Heart left ventricle (tissue), 16 donors: ENCODE results near the gene PJA1. TPM values are rescaled to one million over a fixed set of nuclear protein-coding genes. Genes with fewer than 3 reads are reported as not detected.

Experiments used
- ATAC-seq, 4 donors: fragments of 200-7000 bp; cut with Tn5 transposase; one replicate each; pipeline ENCODE4 v1.9.1; 2020 to 2022; ENCODE audit warnings: moderate library complexity in 4 of 4, mild to moderate bottlenecking in 3 of 4, moderate number of reproducible peaks in 1 of 4
- DNase-seq, 5 donors: peaks; one replicate each; pipeline ENCODE4 v3.0.0-alpha.2; 2020
- H3K27ac ChIP-seq, 12 donors: fragments of 200-600 bp; sonication (generic) in 4 of 12; one replicate each; pipeline versions ENCODE4 v1.5.0 to v1.8.0; 2016 to 2022; ENCODE audit warnings: mild to moderate bottlenecking in 2 of 12
- H3K27me3 ChIP-seq, 9 donors: fragments of 200-600 bp; sonication (generic) in 2 of 9; one replicate each; pipeline versions ENCODE4 v1.5.1 to v1.8.0; 2016 to 2022; ENCODE audit warnings: mild to moderate bottlenecking in 3 of 9
- H3K36me3 ChIP-seq, 9 donors: fragments of 200-600 bp; sonication (generic) in 2 of 9; one replicate each; pipeline versions ENCODE4 v1.5.0 to v1.8.0; 2018 to 2022; ENCODE audit warnings: mild to moderate bottlenecking in 2 of 9
- H3K4me1 ChIP-seq, 12 donors: fragments of 200-600 bp; sonication (generic) in 4 of 12; one replicate each; pipeline versions ENCODE4 v1.5.0 to v1.8.0; 2016 to 2022; ENCODE audit warnings: mild to moderate bottlenecking in 3 of 12
- H3K4me3 ChIP-seq, 12 donors: fragments of 200-600 bp; sonication (generic) in 4 of 12; one replicate each; pipeline versions ENCODE4 v1.5.0 to v1.8.0; 2017 to 2022; ENCODE audit warnings: mild to moderate bottlenecking in 9 of 12, moderate library complexity in 4 of 12
- H3K9me3 ChIP-seq, 12 donors: fragments of 200-600 bp; sonication (generic) in 4 of 12; one replicate each; pipeline versions ENCODE4 v1.5.0 to v1.8.0; 2016 to 2022; ENCODE audit warnings: mild to moderate bottlenecking in 1 of 12
- POLR2A ChIP-seq, 2 donors: fragments of 450-650 bp; IDR thresholded peaks; one replicate each; pipeline ENCODE4 v1.6.1; 2017; ENCODE audit warnings: antibody characterized with exemption in 2 of 2, mild to moderate bottlenecking in 2 of 2, moderate library complexity in 2 of 2
- WGBS, 4 donors: extraction: QIAGEN DNeasy Blood & Tissue Kit in 2 of 4; methylation state at CpG; one replicate each; pipeline versions ENCODE4 v1.1.5 to v1.1.7; 2013 to 2018; 5-methylcytosine and 5-hydroxymethylcytosine counted together
- intact Hi-C, 10 donors: fragments of 100-400 bp; cut with DNase I; formaldehyde crosslinking; loops; one replicate each; pipeline versions ENCODE4 v1.11.1 to v1.14.2; 2022
- polyA plus RNA-seq, 2 donors: library from polyadenylated mRNA; stranded (reverse); fragments of 200-250 nt; gene quantifications; one replicate each; pipeline ENCODE4 v1.2.3, GENCODE V29; 2013
- total RNA-seq, 9 donors: library from RNA; depleted of rRNA in 2 of 9; stranded (reverse); fragments of >200 nt in 2 of 9; fragmentation: NEBNext Ultra II Directional in 3 of 9; extraction: Animal tissue kit (Norgen Biotek cat#: 25700) in 3 of 9; gene quantifications; one replicate each; pipeline versions ENCODE4 v1.1.0 to v1.2.4, GENCODE V29; 2016 to 2023
- TF ChIP-seq, protein P1 (sequence below), 12 donors: fragments of 200-600 bp; sonication (generic) in 4 of 12; IDR thresholded peaks; one replicate each; pipeline versions ENCODE4 v1.5.0 to v1.8.0; 2018 to 2022; ENCODE audit warnings: antibody characterized with exemption in 12 of 12, mild to moderate bottlenecking in 5 of 12
- donor health status: ischemic (EF 13 %, LVEDD 7.1; RV severe dilation, severe dysfunction).
- donor health status: healthy with polysubstance abuse.
- donor health status: DM: no; HTN: yes; CAD: no.
- donor health status: DM: no; HTN: no; CAD: no.
- donor health status: ischemic (EF 25% LVEDD 6.9; RV normal size, moderate dysfunction).
- donor health status: ischemic (EF 25% LVEDD 5.7; RV mildly dilated, moderate dysfunction).
- donor health status: healthy.
- donor health status: DM: yes; HTN: yes; CAD: no.
- donor health status: ischemic (EF 35%, LVEDD 5.7; RV mildly dilated, moderate dysfunction).
- donor health status: nonischemic (EF 11% LVEDD 7.7; RV severe dilation, severe dysfunction).
- donor health status: DM: yes; HTN: yes; CAD: no.
- donor health status: PGD.
- donor health status: ischemic (EF 29% LVEDD 5.4; RV normal size, mild dysfunction).
- donor health status: nonischemic (EF 23%, LVEDD 6.1; RV moderate dilation, normal function).

Gene PJA1
- total and polyA plus RNA-seq, 11 donors, result 4.3 to 20.1 (median 14.4) TPM

DNA sequence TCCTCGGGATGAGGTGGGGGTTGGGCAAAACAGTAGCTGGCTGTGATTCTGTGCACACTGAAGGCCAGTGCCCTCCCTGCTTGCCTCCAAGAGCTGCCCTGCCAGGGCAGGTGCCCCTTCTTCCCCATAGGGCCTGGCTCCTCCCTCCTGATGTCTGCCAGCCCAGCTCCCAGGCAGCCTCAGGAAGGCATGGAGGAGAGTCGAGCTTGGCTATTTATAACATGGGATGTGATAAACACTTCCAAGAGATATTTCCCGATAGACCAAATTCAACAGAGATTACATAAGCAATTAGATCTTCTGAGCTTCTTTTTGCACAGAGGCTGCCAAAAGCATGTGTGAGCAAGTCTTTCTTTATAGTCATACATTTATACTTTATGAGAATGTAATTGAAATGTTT lies 45.3 kb upstream of the PJA1 start:
- 27 to 35% (median 30%) methylated on average over 3 of the region's 3 CpGs for WGBS, 4 donors
- intact Hi-C loops, result loop anchor here in 3 of 10 donors (10.0 kb wide), 3 partner anchors 76 to 146 kb away; no protein-coding TSS in a partner anchor
- no peak for DNase-seq
- Histone ChIP-seq H3K9me3 (peaks cover 0 to 6% (median 0%) of the 10 kb centered on the region in 12 donors), H3K27me3 (peaks cover 0 to 11% (median 0%) of the 10 kb centered on the region in 9 donors), H3K36me3 (no peaks in the 10 kb centered on the region), H3K27ac (no peak overlapping the region), H3K4me3 (no peak overlapping the region), H3K4me1 (peaks cover 0 to 6% (median 0%) of the 10 kb centered on the region in 12 donors)
- no peak for TF ChIP-seq POLR2A (IDR thresholded peaks at IDR 0.05)
- TF ChIP-seq, protein P1, sequence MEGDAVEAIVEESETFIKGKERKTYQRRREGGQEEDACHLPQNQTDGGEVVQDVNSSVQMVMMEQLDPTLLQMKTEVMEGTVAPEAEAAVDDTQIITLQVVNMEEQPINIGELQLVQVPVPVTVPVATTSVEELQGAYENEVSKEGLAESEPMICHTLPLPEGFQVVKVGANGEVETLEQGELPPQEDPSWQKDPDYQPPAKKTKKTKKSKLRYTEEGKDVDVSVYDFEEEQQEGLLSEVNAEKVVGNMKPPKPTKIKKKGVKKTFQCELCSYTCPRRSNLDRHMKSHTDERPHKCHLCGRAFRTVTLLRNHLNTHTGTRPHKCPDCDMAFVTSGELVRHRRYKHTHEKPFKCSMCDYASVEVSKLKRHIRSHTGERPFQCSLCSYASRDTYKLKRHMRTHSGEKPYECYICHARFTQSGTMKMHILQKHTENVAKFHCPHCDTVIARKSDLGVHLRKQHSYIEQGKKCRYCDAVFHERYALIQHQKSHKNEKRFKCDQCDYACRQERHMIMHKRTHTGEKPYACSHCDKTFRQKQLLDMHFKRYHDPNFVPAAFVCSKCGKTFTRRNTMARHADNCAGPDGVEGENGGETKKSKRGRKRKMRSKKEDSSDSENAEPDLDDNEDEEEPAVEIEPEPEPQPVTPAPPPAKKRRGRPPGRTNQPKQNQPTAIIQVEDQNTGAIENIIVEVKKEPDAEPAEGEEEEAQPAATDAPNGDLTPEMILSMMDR (IDR thresholded peaks at IDR 0.05), result no peak
- peak in 2 of 4 donors; percentile 48 to 51 for ATAC-seq

DNA sequence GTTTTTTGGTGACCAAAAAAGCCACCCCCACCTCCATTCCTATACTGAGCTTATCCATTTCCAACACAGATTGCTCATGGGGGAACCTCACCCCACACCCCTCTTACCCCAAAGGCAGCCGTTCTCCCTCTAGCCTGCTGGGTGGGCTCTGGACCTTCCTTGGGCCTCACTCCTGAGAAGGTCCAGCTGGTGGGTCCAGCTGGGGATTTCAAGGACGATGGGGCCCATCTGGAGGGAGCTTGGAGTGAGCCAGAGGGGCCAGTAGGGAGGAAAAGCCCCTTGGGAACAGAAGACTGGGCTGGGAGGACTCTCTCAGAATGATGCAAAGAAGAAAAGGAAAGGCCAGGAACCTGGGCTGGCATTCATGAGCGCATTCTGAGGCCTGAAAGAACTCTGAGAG lies 42.0 kb upstream of the PJA1 start:
- Histone ChIP-seq H3K27me3 (peaks cover 0 to 5% (median 0%) of the 10 kb centered on the region in 9 donors), H3K4me1 (peaks cover 0 to 6% (median 0%) of the 10 kb centered on the region in 12 donors), H3K4me3 (no peak overlapping the region), H3K36me3 (no peaks in the 10 kb centered on the region), H3K9me3 (peaks cover 0 to 6% (median 0%) of the 10 kb centered on the region in 12 donors), H3K27ac (no peak overlapping the region)
- TF ChIP-seq, protein P1 (IDR thresholded peaks at IDR 0.05), result no peak
- TF ChIP-seq POLR2A (IDR thresholded peaks at IDR 0.05), result no peak
- ATAC-seq (no peak), DNase-seq (no peak)
- intact Hi-C loops, result no loop called here
- 56 to 80% (median 64%) methylated on average over 3 of the region's 3 CpGs for WGBS, 4 donors

DNA sequence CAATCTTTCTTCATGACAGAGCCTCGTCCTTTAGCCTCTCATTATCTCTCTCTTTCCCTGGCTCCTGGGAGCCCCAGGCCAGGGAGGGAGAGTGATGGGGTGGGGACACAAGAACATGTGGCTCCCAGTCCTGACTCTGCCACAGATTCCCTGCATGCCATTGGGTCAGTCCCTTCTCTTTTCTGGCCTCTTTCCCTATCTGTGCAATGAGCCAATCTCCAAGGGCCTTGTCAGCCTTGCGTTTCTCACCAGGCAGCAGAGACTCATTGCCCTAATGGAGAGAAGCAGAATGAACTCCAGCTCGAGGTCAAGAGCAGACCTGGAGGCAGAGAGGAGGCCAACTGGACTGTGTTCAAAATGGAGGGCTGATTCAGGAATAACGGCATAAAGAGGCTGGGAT lies 38.4 kb upstream of the PJA1 start:
- H3K27ac ChIP-seq, result no peak overlapping the region
- 34 to 51% (median 38%) methylated on average over 4 of the region's 4 CpGs for WGBS, 4 donors
- peaks cover 0 to 4% (median 0%) of the 10 kb centered on the region in 9 donors for H3K27me3 ChIP-seq
- TF ChIP-seq, protein P1 (IDR thresholded peaks at IDR 0.05), result no peak
- no peak for TF ChIP-seq POLR2A (IDR thresholded peaks at IDR 0.05)
- H3K4me3 ChIP-seq, result no peak overlapping the region
- intact Hi-C loops, result no loop called here
- peak; percentile 20 to 77 (median 36) for ATAC-seq
- H3K36me3 ChIP-seq, result no peaks in the 10 kb centered on the region
- no peaks in the 10 kb centered on the region for H3K9me3 ChIP-seq
- H3K4me1 ChIP-seq, result no peaks in the 10 kb centered on the region
- no peak for DNase-seq

DNA sequence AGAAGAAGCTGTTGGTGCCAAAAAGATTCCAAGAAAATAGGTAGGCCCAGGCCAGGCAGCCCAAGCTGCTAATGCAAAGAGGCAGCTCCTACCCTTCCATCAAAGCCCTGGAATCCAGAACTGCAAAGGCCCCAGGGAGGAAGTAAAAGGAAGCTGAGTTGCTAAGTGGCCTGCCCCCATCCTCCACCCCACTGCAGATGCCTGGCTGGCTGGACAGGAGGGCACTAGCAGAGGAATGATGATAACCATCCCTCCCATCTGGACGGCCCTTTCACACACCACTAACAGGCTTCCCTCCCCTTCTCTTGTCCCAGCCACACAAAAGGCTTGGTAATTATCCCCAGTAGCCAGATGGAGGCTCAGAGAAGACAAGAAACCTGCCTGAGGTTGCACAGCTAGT lies 32.4 kb upstream of the PJA1 start:
- intact Hi-C loops, result no loop called here
- H3K27me3 ChIP-seq, result peaks cover 0 to 27% (median 0%) of the 10 kb centered on the region in 9 donors
- no peak for DNase-seq
- H3K27ac ChIP-seq, result no peak overlapping the region
- 11 to 62% (median 47%) methylated on average over 1 of the region's 1 CpG for whole genome bisulfite sequencing, 4 donors
- H3K9me3 ChIP-seq, result no peaks in the 10 kb centered on the region
- TF ChIP-seq POLR2A (IDR thresholded peaks at IDR 0.05), result no peak
- TF ChIP-seq, protein P1 (IDR thresholded peaks at IDR 0.05), result no peak
- no peaks in the 10 kb centered on the region for H3K4me1 ChIP-seq
- H3K4me3 ChIP-seq, result no peak overlapping the region
- H3K36me3 ChIP-seq, result no peaks in the 10 kb centered on the region
- ATAC-seq, result no peak
